ENCODE data around the gene TMBIM6. TPM values are rescaled to one million over a fixed set of nuclear protein-coding genes. Genes with fewer than 3 reads are reported as not detected.
A peak's percentile ranks its signal among the peaks of the same experiment; 100 is the strongest.

Gene TMBIM6
- 365 TPM for polyA plus RNA-seq (2013, experiment 1 of 2)
- 358 TPM for polyA plus RNA-seq (2013, experiment 2 of 2)

DNA sequence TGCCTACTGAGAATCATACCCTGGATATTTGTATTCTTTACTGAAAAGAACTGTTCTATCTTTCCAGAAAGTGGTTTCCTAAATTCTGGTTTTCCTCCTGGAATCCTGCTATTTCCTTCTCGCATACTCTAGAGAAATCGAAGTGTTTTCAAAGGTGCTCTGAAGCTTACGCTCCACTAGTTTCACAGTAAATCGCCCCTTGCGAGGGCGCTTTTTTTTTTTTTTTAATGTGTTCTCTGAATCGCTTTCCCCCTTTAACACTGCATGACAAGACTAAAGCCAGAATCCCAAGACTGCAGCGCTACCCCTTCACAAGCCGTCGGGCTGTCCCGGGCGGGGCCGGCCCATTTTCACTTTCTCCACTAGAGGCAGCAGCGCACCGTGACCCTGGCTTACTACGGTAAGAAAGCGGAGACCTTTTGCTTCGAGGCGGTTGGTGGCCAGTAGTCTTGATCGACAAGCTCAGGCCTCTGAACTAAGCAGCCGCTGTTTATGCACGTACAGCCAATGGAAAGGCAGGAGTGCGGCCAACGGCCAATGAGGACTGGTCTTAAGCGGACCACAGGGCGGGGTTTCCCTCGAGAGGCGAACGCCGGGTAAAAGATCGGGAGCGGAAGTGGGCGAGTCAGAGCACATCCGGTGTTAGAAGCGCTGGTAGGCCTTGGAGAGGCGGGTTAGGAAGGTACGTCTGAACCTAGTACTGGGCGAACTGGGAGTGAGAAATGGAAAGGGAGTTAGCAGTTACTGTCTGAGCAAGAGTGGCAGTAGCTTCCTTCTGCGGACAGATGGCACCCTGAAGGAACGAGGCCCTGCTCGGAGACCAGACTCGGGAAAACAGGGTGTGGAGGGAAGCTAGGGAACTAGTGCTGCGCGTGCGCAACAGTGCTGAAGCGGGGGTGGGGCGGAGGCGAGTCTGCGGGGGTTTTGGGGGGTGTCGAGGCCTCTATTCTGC is at the start of gene TMBIM6:
Gene TMBIM6, plus strand, starts transcription at position 628 of the 952 bp plus-strand sequence. CDS start 10,937 bp downstream, outside the sequence.
- Histone ChIP-seq H4K8ac (ENCODE audit: low read depth, low read length) (no peak within 1 kb of the TSS), H3K18ac (ENCODE audit: low read length) (peak within 1 kb of the TSS; percentile 52), H3K79me2 (ENCODE audit: control insufficient read depth, insufficient read depth, low read length) (peaks cover 41% of the 10 kb centered on the region), H2BK5ac (ENCODE audit: low read length) (peak within 1 kb of the TSS; percentile 71), H3K4ac (ENCODE audit: low read depth, low read length) (peak within 1 kb of the TSS; percentile 82), H3K4me1 (ENCODE audit: control insufficient read depth, low read depth, low read length) (no peaks in the 10 kb centered on the region), H2BK120ac (ENCODE audit: low read depth, low read length) (no peak within 1 kb of the TSS), H3K27ac (ENCODE audit: low read depth, low read length) (peak within 1 kb of the TSS; percentile 85), H3K79me1 (ENCODE audit: low read length) (no peaks in the 10 kb centered on the region), H3K23ac (ENCODE audit: low read length) (peak within 1 kb of the TSS; percentile 51), H3K9ac (ENCODE audit: low read length) (peak within 1 kb of the TSS; percentile 82), H2AK5ac (ENCODE audit: low read length) (no peak within 1 kb of the TSS), H3K27me3 (ENCODE audit: insufficient read depth, low read length, poor library complexity) (no peaks in the 10 kb centered on the region), H4K5ac (ENCODE audit: low read length) (no peak within 1 kb of the TSS), H3K4me3 (ENCODE audit: low read length) (peak within 1 kb of the TSS; percentile 59), H3K4me2 (ENCODE audit: low read length) (peak within 1 kb of the TSS; percentile 43), H3K36me3 (ENCODE audit: control insufficient read depth, insufficient read depth, low read length) (no peaks in the 10 kb centered on the region), H2BK15ac (replicated peaks; ENCODE audit: low read depth) (no peak within 1 kb of the TSS), H3K56ac (ENCODE audit: low read length) (peak within 1 kb of the TSS; percentile 94)
- WGBS (ENCODE audit: extremely low coverage, insufficient coverage, low lambda C conversion rate), result no CpG with 5 or more reads among the region's 50 CpGs
- peak; percentile 100 for DNase-seq

DNA sequence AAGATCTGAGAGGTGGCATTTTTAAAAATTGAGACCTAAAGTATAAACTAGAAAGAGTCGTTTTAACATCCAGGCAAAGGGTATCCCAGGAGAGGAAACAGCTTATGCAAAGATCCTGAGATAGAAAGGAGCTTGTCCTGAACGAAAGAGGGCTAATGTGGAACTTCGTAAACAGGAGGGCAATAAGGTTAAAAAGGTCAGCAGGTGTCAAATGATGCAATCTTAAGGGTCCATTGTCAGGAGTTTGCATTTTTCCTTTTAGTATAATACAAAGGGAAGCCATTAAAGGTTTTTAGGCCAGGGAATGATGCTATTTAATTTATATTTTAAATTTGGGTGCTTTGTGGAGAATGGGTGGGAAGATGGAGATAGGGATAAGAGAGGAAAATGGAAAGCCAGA is 48.5 kb upstream of the TMBIM6 start:
- H2BK5ac ChIP-seq (ENCODE audit: low read length), result no peak overlapping the region
- H3K79me1 ChIP-seq (ENCODE audit: low read length), result peaks cover 11% of the 10 kb centered on the region
- H4K5ac ChIP-seq (ENCODE audit: low read length), result no peak overlapping the region
- no peak overlapping the region for H3K9ac ChIP-seq (ENCODE audit: low read length)
- H3K23ac ChIP-seq (ENCODE audit: low read length), result no peak overlapping the region
- no peak overlapping the region for H3K27ac ChIP-seq (ENCODE audit: low read depth, low read length)
- H3K56ac ChIP-seq (ENCODE audit: low read length), result no peak overlapping the region
- no peaks in the 10 kb centered on the region for H3K36me3 ChIP-seq (ENCODE audit: control insufficient read depth, insufficient read depth, low read length)
- H2BK15ac ChIP-seq (replicated peaks; ENCODE audit: low read depth), result no peak overlapping the region
- no CpG with 5 or more reads among the region's 3 CpGs for WGBS (ENCODE audit: extremely low coverage, insufficient coverage, low lambda C conversion rate)
- H4K8ac ChIP-seq (ENCODE audit: low read depth, low read length), result no peak overlapping the region
- H3K4me2 ChIP-seq (ENCODE audit: low read length), result no peak overlapping the region
- H3K4me3 ChIP-seq (ENCODE audit: low read length), result no peak overlapping the region
- H2AK5ac ChIP-seq (ENCODE audit: low read length), result no peak overlapping the region
- no peak for DNase-seq
- H3K4ac ChIP-seq (ENCODE audit: low read depth, low read length), result no peak overlapping the region
- peaks cover 18% of the 10 kb centered on the region for H3K79me2 ChIP-seq (ENCODE audit: control insufficient read depth, insufficient read depth, low read length)
- H3K18ac ChIP-seq (ENCODE audit: low read length), result no peak overlapping the region
- peaks cover 9% of the 10 kb centered on the region for H3K4me1 ChIP-seq (ENCODE audit: control insufficient read depth, low read depth, low read length)
- no peak overlapping the region for H2BK120ac ChIP-seq (ENCODE audit: low read depth, low read length)
- no peaks in the 10 kb centered on the region for H3K27me3 ChIP-seq (ENCODE audit: insufficient read depth, low read length, poor library complexity)

DNA sequence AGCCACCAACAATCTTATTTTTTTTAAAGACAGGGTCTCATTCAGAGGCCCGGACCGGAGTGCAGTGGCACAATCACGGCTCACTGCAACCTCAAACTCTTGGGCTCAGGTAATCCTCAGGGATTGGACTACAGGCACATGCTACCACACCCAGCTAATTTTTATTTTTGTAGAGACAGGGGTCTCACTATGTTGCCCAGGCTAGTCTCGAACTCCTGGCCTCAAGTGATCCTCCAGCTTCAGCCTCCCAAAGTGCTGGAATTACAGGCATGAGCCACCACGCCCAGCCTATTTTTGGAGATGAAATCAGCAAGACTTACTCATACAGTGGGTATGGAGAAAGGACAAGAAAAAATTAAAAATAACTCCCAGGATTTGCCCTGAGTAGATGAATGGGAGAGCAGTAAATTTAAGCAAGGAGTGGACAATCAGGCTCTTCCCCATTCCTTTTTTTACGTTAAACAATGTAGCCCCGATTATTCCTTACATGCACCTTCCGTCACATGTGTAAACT is 47.4 kb upstream of the TMBIM6 start:
- peaks cover 11% of the 10 kb centered on the region for H3K79me1 ChIP-seq (ENCODE audit: low read length)
- H3K27me3 ChIP-seq (ENCODE audit: insufficient read depth, low read length, poor library complexity), result no peaks in the 10 kb centered on the region
- peaks cover 18% of the 10 kb centered on the region for H3K4me1 ChIP-seq (ENCODE audit: control insufficient read depth, low read depth, low read length)
- no peak overlapping the region for H2AK5ac ChIP-seq (ENCODE audit: low read length)
- H3K18ac ChIP-seq (ENCODE audit: low read length), result no peak overlapping the region
- no peak overlapping the region for H3K23ac ChIP-seq (ENCODE audit: low read length)
- H2BK120ac ChIP-seq (ENCODE audit: low read depth, low read length), result no peak overlapping the region
- no peak overlapping the region for H4K8ac ChIP-seq (ENCODE audit: low read depth, low read length)
- no peak for DNase-seq
- no peak overlapping the region for H2BK5ac ChIP-seq (ENCODE audit: low read length)
- H3K4ac ChIP-seq (ENCODE audit: low read depth, low read length), result no peak overlapping the region
- peaks cover 18% of the 10 kb centered on the region for H3K79me2 ChIP-seq (ENCODE audit: control insufficient read depth, insufficient read depth, low read length)
- H4K5ac ChIP-seq (ENCODE audit: low read length), result no peak overlapping the region
- H3K27ac ChIP-seq (ENCODE audit: low read depth, low read length), result no peak overlapping the region
- no CpG with 5 or more reads among the region's 8 CpGs for WGBS (ENCODE audit: extremely low coverage, insufficient coverage, low lambda C conversion rate)
- H3K4me2 ChIP-seq (ENCODE audit: low read length), result no peak overlapping the region
- H3K9ac ChIP-seq (ENCODE audit: low read length), result no peak overlapping the region
- H3K56ac ChIP-seq (ENCODE audit: low read length), result no peak overlapping the region
- no peaks in the 10 kb centered on the region for H3K36me3 ChIP-seq (ENCODE audit: control insufficient read depth, insufficient read depth, low read length)
- no peak overlapping the region for H3K4me3 ChIP-seq (ENCODE audit: low read length)
- H2BK15ac ChIP-seq (replicated peaks; ENCODE audit: low read depth), result no peak overlapping the region

- H3K23ac ChIP-seq (ENCODE audit: low read length), result no peak overlapping the region
- no peak overlapping the region for H3K56ac ChIP-seq (ENCODE audit: low read length)
- H2AK5ac ChIP-seq (ENCODE audit: low read length), result no peak overlapping the region
- no peaks in the 10 kb centered on the region for H3K27me3 ChIP-seq (ENCODE audit: insufficient read depth, low read length, poor library complexity)
- H2BK120ac ChIP-seq (ENCODE audit: low read depth, low read length), result no peak overlapping the region
- peaks cover 9% of the 10 kb centered on the region for H3K79me1 ChIP-seq (ENCODE audit: low read length)
- no peak overlapping the region for H4K5ac ChIP-seq (ENCODE audit: low read length)
- no peak overlapping the region for H3K4ac ChIP-seq (ENCODE audit: low read depth, low read length)
- H3K4me2 ChIP-seq (ENCODE audit: low read length), result no peak overlapping the region
- H3K18ac ChIP-seq (ENCODE audit: low read length), result peak overlapping the region; percentile 56
- no peak overlapping the region for H3K27ac ChIP-seq (ENCODE audit: low read depth, low read length)
- H3K4me1 ChIP-seq (ENCODE audit: control insufficient read depth, low read depth, low read length), result peaks cover 20% of the 10 kb centered on the region
- no peak for DNase-seq
- no peak overlapping the region for H2BK5ac ChIP-seq (ENCODE audit: low read length)
- no peak overlapping the region for H3K4me3 ChIP-seq (ENCODE audit: low read length)
- no peak overlapping the region for H2BK15ac ChIP-seq (replicated peaks; ENCODE audit: low read depth)
- H3K36me3 ChIP-seq (ENCODE audit: control insufficient read depth, insufficient read depth, low read length), result no peaks in the 10 kb centered on the region
- H3K9ac ChIP-seq (ENCODE audit: low read length), result no peak overlapping the region
- no peak overlapping the region for H4K8ac ChIP-seq (ENCODE audit: low read depth, low read length)
- H3K79me2 ChIP-seq (ENCODE audit: control insufficient read depth, insufficient read depth, low read length), result peaks cover 17% of the 10 kb centered on the region
Measured at GRCh38 chr12:49696723-49697122, 44.6 kb upstream of the TMBIM6 start.

GRCh38 chr12:49697808-49698207 is 43.5 kb upstream of the TMBIM6 start:
- peaks cover 24% of the 10 kb centered on the region for H3K79me2 ChIP-seq (ENCODE audit: control insufficient read depth, insufficient read depth, low read length)
- no peak overlapping the region for H3K4me3 ChIP-seq (ENCODE audit: low read length)
- no peak overlapping the region for H2BK15ac ChIP-seq (replicated peaks; ENCODE audit: low read depth)
- no peak overlapping the region for H4K8ac ChIP-seq (ENCODE audit: low read depth, low read length)
- no peak overlapping the region for H3K4ac ChIP-seq (ENCODE audit: low read depth, low read length)
- H3K18ac ChIP-seq (ENCODE audit: low read length), result peak overlapping the region; percentile 52
- no peak overlapping the region for H3K9ac ChIP-seq (ENCODE audit: low read length)
- H3K4me2 ChIP-seq (ENCODE audit: low read length), result no peak overlapping the region
- peaks cover 10% of the 10 kb centered on the region for H3K79me1 ChIP-seq (ENCODE audit: low read length)
- H3K27me3 ChIP-seq (ENCODE audit: insufficient read depth, low read length, poor library complexity), result no peaks in the 10 kb centered on the region
- WGBS (ENCODE audit: extremely low coverage, insufficient coverage, low lambda C conversion rate), result no CpG with 5 or more reads among the region's 4 CpGs
- no peak overlapping the region for H2BK5ac ChIP-seq (ENCODE audit: low read length)
- H3K27ac ChIP-seq (ENCODE audit: low read depth, low read length), result peak overlapping the region; percentile 47
- H3K4me1 ChIP-seq (ENCODE audit: control insufficient read depth, low read depth, low read length), result peaks cover 20% of the 10 kb centered on the region
- peak overlapping the region; percentile 37 for H3K56ac ChIP-seq (ENCODE audit: low read length)
- no peak overlapping the region for H3K23ac ChIP-seq (ENCODE audit: low read length)
- H2AK5ac ChIP-seq (ENCODE audit: low read length), result no peak overlapping the region
- no peak overlapping the region for H2BK120ac ChIP-seq (ENCODE audit: low read depth, low read length)
- H3K36me3 ChIP-seq (ENCODE audit: control insufficient read depth, insufficient read depth, low read length), result no peaks in the 10 kb centered on the region
- H4K5ac ChIP-seq (ENCODE audit: low read length), result no peak overlapping the region
- no peak for DNase-seq
